Raji (cell line): ENCODE results near the gene DCP1B.

ENCODE experiments used
- POLR2A ChIP-seq: IDR thresholded peaks from 2 replicates; pipeline ENCODE4 v1.6.1; 2011; ENCODE audit warnings: low read depth, low read length, control low read depth; ENCODE audit not compliant: insufficient read depth

DCP1B gene

GRCh38 chr12:1934831-1935230 is 69.4 kb downstream of the DCP1B start:
- TF ChIP-seq POLR2A, result no peak

GRCh38 chr12:1934068-1934467 is 70.2 kb downstream of the DCP1B start:
- no peak for TF ChIP-seq POLR2A

GRCh38 chr12:1933342-1934051 is 70.8 kb downstream of the DCP1B start:
- no peak for TF ChIP-seq POLR2A

- TF ChIP-seq POLR2A, result no peak
These were observed 71.9 kb downstream of the DCP1B start for GRCh38 chr12:1932264-1932777.

- no peak for TF ChIP-seq POLR2A
These were observed 72.6 kb downstream of the DCP1B start for GRCh38 chr12:1931642-1932041.

GRCh38 chr12:1930803-1931597 is 73.3 kb downstream of the DCP1B start:
- no peak for TF ChIP-seq POLR2A

GRCh38 chr12:1929985-1930802 is 74.1 kb downstream of the DCP1B start:
- no peak for TF ChIP-seq POLR2A

GRCh38 chr12:1929241-1929984 is 74.8 kb downstream of the DCP1B start:
- TF ChIP-seq POLR2A, result no peak

GRCh38 chr12:1928439-1929121 is 75.7 kb downstream of the DCP1B start:
- no peak for TF ChIP-seq POLR2A

- no peak for TF ChIP-seq POLR2A
These were observed 76.4 kb downstream of the DCP1B start for GRCh38 chr12:1927751-1928351.

- no peak for TF ChIP-seq POLR2A
These were observed 77.1 kb downstream of the DCP1B start for GRCh38 chr12:1927051-1927680.

- TF ChIP-seq POLR2A, result no peak
These were observed 78.0 kb downstream of the DCP1B start for GRCh38 chr12:1926251-1926657.

- TF ChIP-seq POLR2A, result no peak
These were observed 78.6 kb downstream of the DCP1B start for GRCh38 chr12:1925684-1926006.
